ENCODE data around the gene ZEB1.

Gene ZEB1

DNA sequence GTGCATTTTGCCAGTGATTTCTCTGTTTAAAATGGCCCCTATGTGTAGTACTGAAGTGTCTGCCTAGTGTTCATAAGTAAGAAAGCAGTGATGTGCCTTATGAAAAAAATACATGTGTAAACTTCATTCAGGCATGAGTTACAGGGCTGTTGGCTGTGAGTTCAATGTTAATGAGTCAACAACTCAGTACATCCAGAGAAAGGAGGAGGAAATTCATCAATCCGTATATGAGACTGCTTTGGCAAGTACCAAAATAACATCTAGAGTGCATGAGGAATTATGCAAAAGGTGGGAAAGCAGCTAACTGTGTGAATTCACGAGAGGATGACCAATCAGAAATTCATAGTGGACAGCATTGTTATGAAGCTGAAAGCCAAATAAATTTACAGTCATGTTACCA lies 255.6 kb downstream of the ZEB1 start:
- no peak for TF ChIP-seq ZFX (IDR thresholded peaks at IDR 0.05)
- no peak overlapping the region for H3K27ac ChIP-seq

DNA sequence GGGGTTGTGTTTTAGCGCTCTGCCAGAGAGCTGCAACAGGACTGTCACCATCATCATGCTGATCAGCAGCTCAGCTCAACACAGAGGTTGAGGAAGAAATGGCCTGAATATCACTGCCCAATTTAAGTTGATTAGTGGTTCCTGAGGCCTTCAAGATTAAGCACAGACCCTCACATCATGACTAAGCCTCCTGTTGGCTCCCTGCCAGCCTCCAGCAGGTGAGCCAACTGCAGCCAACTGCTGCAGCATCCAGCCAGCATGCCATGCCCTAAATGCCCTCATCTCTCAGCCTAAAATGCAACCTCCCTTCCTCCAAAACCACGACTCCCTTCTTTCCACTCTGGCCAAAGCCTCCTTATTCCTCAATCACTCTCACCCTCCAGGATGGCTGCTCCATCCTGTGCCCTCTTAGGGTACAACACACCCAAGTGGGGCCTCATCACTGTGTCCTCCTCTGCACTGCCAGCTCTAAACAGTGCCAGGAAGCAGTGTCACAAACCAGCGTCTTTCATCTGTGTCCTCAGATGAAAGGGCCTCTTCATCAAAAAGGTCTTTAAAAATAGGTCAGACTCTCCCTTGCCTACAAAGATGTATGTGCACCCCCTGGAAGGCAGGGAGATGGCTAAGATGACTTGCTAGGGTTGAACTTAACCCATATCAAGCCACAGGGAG lies 259.3 kb downstream of the ZEB1 start:
- TF ChIP-seq, protein P1, sequence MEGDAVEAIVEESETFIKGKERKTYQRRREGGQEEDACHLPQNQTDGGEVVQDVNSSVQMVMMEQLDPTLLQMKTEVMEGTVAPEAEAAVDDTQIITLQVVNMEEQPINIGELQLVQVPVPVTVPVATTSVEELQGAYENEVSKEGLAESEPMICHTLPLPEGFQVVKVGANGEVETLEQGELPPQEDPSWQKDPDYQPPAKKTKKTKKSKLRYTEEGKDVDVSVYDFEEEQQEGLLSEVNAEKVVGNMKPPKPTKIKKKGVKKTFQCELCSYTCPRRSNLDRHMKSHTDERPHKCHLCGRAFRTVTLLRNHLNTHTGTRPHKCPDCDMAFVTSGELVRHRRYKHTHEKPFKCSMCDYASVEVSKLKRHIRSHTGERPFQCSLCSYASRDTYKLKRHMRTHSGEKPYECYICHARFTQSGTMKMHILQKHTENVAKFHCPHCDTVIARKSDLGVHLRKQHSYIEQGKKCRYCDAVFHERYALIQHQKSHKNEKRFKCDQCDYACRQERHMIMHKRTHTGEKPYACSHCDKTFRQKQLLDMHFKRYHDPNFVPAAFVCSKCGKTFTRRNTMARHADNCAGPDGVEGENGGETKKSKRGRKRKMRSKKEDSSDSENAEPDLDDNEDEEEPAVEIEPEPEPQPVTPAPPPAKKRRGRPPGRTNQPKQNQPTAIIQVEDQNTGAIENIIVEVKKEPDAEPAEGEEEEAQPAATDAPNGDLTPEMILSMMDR (conservative IDR thresholded peaks at IDR 0.05): no peak
- TF ChIP-seq ZFX (IDR thresholded peaks at IDR 0.05): no peak
- no peak overlapping the region for H3K27ac ChIP-seq

DNA sequence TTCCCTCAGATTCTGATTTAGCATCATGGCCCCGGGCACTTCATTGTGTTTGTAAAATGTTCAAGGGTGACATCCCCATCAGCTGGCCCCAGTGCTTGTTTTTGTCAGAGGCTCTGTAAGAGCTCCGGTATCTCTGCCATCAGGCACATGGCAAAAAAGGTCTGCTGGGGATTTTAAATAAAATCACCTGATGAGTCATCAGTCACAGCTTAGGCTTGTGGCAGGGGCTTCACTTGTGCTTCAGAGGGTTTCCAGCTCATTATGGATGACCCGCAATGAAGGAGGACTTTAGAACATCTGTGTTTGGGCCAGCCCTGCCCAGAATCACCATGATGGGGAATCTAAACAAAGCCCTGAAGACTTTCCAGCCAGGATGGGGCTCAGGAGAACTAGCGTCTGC lies 259.9 kb downstream of the ZEB1 start:
- TF ChIP-seq, protein P1 (conservative IDR thresholded peaks at IDR 0.05): no peak
- TF ChIP-seq ZFX (IDR thresholded peaks at IDR 0.05): no peak
- H3K27ac ChIP-seq: no peak overlapping the region
